Activated naive CD4-positive, alpha-beta T cell treated with anti-CD3 and anti-CD28 coated beads, Interleukin-2, amount 50 U/mL, for 24 hours (primary cell): ENCODE data around the gene PRKCZ.

ENCODE experiments used
- H3K27ac Mint-ChIP-seq: one replicate; pipeline ENCODE4 v1.8.0; 2021; ENCODE audit warnings: mild to moderate bottlenecking, mixed read lengths
- H3K27me3 Mint-ChIP-seq: one replicate; pipeline ENCODE4 v1.8.0; 2021; ENCODE audit warnings: mixed read lengths
- H3K36me3 Mint-ChIP-seq: one replicate; pipeline ENCODE4 v1.8.0; 2021; ENCODE audit warnings: mixed read lengths
- H3K4me1 Mint-ChIP-seq: one replicate; pipeline ENCODE4 v1.8.0; 2021; ENCODE audit warnings: mixed read lengths
- H3K4me3 Mint-ChIP-seq: one replicate; pipeline ENCODE4 v1.8.0; 2021; ENCODE audit warnings: mild to moderate bottlenecking, mixed read lengths
- H3K9me3 Mint-ChIP-seq: one replicate; pipeline ENCODE4 v1.8.0; 2021; ENCODE audit warnings: mixed read lengths

The PRKCZ gene

DNA sequence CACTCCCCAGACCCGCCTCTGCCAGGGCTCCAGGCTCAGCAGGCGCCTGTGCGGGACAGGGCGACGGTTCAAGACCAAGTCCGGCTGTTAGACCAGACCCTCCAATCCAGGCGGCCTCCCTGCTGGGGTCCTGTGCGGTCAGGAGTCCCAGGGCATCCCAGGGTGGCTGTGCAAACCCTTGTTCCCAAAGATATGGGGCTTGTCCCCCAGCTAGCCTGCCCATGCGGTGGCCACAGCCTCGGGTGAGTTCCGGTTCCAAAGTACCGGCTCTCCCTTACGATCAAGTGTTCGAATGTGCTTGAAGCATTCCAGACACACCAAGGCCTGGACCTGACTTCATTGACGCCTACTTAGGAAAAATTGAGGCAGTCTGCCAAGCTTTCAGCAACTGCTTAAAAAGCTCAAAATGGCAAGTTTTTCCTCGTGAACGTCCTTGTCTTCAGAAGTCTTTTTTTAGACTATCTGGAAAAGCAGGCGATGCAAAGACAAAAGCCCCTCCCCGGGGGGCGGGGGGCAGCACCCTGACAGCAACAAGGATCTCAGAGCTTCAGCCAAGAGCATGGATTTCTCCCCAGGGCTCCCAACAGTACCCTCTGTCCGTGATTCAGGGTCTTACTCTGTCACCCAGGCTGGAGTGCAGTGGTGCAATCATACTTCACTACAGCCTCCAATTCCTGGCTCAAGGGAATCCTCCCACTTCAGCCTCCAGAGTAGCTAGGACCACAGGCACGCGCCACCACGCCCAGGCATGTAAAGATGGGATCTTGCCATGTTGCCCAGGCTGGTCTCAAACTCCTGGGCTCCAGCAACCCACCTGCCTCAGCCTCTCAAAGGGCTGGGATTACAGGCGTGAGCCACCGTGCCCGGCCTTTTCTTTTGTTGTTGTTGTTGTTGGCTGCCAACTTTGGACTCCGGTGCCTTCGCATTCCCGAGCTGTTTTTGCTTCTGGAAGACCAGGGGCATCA lies 142.1 kb downstream of the PRKCZ start:
- peaks cover 12% of the 10 kb centered on the region for H3K4me1 Mint-ChIP-seq
- peak overlapping the region; percentile 15 for H3K4me3 Mint-ChIP-seq
- H3K9me3 Mint-ChIP-seq: no peaks in the 10 kb centered on the region
- no peaks in the 10 kb centered on the region for H3K36me3 Mint-ChIP-seq
- no peaks in the 10 kb centered on the region for H3K27me3 Mint-ChIP-seq
- peak overlapping the region; percentile 17 for H3K27ac Mint-ChIP-seq

DNA sequence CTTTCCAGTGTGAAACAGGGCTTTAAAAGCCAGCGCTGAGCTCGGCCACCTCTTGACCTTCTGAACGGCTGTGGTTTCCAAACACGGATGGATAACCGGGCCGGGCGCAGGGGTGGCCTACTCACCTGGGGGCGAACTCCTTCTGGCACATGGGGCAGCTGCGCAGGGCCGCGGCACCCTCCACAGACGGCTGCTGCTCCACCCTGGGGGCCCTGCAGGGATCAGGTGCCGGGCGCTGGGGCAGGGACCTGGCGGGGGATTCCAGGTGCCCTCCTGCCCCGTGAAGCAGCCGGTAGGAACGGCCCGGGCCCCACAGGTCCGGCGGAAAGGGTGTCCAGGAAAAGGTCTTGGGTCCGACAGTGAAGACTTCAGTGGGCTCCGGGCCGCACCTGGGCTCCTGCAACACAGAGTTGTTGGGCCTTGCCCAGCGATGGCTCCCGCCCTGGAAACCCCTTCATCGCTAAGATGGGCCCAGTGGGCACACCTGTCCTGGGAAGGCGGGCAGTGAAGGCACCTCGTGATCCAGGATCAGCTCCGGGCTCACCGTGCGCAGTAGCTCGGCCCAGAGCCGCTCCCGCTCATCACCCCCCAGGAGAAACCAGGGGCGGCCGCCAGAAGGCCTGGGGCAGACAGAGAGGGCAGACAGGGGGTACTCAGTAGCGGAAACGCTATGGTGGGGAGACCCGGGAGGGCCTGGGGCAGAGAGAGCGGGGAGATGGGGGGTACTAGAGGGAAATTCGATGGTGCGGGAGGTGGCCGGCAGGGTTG lies 143.5 kb downstream of the PRKCZ start:
- no peaks in the 10 kb centered on the region for H3K27me3 Mint-ChIP-seq
- H3K4me3 Mint-ChIP-seq: peak overlapping the region; percentile 77
- no peaks in the 10 kb centered on the region for H3K9me3 Mint-ChIP-seq
- H3K27ac Mint-ChIP-seq: peak overlapping the region; percentile 35
- H3K36me3 Mint-ChIP-seq: no peaks in the 10 kb centered on the region
- H3K4me1 Mint-ChIP-seq: peaks cover 21% of the 10 kb centered on the region

DNA sequence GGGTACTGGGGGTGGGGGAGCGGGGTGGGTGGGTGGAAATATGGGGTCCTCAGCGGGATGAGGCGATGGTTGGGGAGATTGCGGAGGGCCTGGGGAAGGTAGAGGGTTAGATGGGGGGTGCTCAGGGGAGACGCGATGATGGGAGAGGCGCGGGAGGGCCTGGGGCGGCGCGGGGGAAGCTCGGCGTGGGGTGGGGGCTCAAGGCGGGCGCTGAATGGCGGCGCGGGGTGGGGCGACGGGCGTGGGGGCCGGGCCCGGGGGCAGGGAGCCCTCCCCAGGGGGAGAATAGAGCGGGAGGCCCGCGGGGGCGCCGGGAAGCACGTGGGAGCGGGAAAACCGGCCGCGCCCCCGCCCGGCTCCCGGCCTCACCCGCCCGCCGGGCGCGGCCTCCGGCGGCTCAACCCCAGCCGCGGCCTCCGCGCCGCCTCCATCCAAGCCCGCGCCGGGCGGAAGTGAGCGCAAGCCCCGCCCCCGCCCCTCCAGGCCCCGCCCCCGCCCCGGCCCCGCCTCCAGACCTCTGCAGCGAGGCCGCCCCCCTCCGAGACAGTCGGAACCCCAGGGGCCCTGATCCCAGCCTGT lies 144.2 kb downstream of the PRKCZ start, which contains the start of gene FAAP20:
Gene FAAP20, minus strand, starts transcription at position 454 of the 579 bp plus-strand sequence. Its CDS starts 23 bp downstream, at position 431.
- peak within 1 kb of the TSS; percentile 84 for H3K4me3 Mint-ChIP-seq
- H3K27ac Mint-ChIP-seq: peak within 1 kb of the TSS; percentile 80
- H3K36me3 Mint-ChIP-seq: no peaks in the 10 kb centered on the region
- H3K4me1 Mint-ChIP-seq: peaks cover 24% of the 10 kb centered on the region
- H3K27me3 Mint-ChIP-seq: no peaks in the 10 kb centered on the region
- no peaks in the 10 kb centered on the region for H3K9me3 Mint-ChIP-seq

DNA sequence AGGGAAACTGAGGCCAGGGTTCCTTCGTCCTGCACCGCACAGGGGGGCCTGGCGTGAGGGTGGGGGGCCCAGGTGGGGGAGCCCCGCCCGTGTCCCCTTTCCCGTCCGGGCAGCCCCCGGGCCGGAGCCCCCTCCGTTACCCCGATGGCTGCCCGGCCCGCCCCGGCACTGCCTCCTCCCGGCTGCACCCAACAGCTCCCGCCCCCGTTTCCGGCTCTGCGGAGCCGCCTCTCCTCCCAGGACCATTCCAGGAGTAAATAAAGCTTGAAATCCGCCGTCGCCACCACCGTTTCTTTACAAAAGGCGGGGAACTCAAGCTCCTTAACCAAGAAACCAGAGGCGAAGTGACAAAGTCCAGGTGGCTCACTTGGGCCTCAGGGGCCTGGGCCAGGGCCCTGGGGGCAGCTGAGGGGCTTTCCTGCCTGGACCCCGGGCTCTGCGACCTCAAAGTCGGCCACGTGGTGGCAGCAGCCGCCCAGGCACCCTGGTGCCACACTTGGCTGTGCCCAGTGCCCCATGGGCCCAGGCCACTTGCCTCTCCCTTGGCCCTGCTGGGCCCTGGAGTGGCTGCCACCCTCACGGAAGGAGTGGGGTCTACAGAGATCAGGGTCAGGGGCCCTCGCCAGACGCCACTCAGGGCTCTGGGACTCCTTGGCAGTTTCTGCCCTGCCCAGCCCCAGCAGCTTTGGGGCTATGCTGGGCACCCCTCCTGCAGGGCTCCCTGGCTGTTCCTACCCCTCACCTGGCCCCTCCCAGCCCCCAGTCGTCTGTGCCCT lies 144.9 kb downstream of the PRKCZ start:
- no peaks in the 10 kb centered on the region for H3K36me3 Mint-ChIP-seq
- H3K9me3 Mint-ChIP-seq: no peaks in the 10 kb centered on the region
- H3K27ac Mint-ChIP-seq: peak overlapping the region; percentile 80
- H3K27me3 Mint-ChIP-seq: no peaks in the 10 kb centered on the region
- H3K4me1 Mint-ChIP-seq: peaks cover 29% of the 10 kb centered on the region
- peak overlapping the region; percentile 84 for H3K4me3 Mint-ChIP-seq

DNA sequence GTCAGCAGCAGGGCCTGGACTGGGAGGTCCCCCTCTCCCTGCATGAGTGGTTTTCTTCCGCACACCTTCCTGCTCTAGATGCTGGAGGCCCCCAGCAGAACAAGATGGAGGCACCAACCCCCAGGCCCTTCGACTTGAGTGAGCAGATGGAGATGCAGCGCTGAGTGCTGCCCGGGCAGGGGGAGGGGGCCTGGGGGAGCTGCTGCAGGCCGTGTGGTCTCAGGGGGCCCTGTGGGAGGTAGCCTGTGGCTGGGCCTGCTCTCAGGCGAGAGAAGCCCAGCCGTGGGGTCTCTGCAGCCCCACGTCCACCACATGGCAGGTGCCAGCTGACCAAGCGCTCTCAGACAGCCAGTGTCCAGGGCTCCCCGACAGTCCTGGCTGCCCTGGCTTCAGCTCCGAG lies 145.6 kb downstream of the PRKCZ start:
- Mint-ChIP-seq H3K27me3 (no peaks in the 10 kb centered on the region), H3K4me3 (no peak overlapping the region), H3K9me3 (no peaks in the 10 kb centered on the region), H3K27ac (no peak overlapping the region), H3K36me3 (no peaks in the 10 kb centered on the region), H3K4me1 (peaks cover 29% of the 10 kb centered on the region)

DNA sequence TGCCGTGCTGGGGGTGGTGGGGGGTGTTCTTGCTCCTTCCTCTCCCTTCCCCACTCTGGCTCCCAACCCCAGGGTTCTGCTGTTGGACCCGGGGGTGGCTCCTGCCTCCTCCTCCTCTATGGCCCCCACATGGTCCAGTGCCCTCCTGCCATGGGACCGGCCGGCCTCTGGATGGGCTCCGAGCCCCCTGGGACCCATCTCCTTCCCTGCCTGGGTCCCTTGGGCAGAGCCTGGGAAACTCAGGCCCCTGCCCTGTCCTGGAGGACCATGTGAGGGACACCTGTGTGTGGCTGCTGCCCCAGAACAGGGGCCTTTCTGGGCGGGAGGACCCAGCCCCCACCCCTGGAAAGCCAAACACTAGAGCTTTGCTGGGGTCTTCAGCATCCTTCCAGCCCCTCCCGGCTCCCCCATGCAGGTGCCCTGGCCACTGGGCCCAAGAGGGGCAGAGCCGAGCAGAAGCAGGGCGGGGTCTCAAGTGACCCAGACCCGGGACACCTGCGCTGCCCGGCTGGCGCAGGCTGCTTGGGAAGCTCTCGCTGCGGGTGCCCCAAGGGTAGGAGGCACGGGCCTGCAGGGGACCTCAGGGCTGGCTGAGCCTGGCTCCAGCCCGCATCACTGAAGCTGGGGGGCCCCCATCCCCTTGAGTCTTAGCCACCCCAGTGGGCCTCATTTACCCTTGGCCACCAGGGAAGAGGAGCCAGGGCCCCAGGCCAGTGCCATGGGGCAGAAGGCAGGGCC lies 146.9 kb downstream of the PRKCZ start:
- Mint-ChIP-seq H3K4me1 (peaks cover 25% of the 10 kb centered on the region), H3K27ac (no peak overlapping the region), H3K36me3 (no peaks in the 10 kb centered on the region), H3K4me3 (no peak overlapping the region), H3K27me3 (no peaks in the 10 kb centered on the region), H3K9me3 (no peaks in the 10 kb centered on the region)

DNA sequence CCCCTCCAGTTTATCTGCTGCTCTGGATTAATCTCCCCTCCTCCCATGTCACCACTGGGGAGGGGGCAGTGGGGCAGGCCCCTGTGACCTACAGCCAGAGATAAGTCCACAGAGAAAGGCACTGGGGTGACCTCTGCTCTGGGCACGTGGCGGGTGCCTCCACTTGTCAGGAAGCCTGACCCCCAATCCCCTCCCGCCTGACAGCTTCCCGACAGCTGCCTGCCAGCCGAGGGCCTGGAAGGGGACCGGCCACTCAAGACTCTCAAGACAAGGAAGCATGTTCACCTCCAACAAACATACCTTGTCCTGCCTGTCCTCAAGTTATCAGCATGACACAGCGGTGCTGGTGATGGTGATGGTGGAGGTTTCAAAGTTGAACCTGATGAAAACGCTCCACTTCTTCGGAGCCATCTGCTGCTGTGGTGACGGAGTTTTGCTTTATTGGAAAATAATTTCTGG lies 147.5 kb downstream of the PRKCZ start:
- no peaks in the 10 kb centered on the region for H3K9me3 Mint-ChIP-seq
- no peaks in the 10 kb centered on the region for H3K27me3 Mint-ChIP-seq
- H3K4me1 Mint-ChIP-seq: peaks cover 23% of the 10 kb centered on the region
- no peak overlapping the region for H3K27ac Mint-ChIP-seq
- H3K36me3 Mint-ChIP-seq: no peaks in the 10 kb centered on the region
- no peak overlapping the region for H3K4me3 Mint-ChIP-seq

DNA sequence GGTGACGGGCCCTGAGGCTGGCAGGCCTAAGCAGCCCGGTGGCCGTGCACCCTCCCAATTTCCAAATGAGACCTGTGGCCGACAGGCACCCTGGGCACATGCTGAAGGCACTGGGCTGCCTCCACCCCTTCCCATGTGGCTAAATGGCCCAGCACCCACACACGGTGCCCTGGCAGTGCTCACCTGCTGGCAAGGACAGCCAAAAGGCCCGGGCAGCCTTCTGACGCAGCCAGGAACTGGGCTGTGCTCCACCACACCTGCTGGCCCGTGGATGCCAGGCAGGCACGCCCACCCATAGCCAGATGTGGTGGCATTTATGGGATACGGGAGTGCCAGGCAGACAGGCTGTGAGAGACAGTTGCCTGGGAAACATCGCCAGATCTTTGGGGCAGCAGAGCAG lies 148.4 kb downstream of the PRKCZ start:
- H3K36me3 Mint-ChIP-seq: no peaks in the 10 kb centered on the region
- H3K4me1 Mint-ChIP-seq: peaks cover 21% of the 10 kb centered on the region
- peak overlapping the region; percentile 89 for H3K4me3 Mint-ChIP-seq
- H3K27me3 Mint-ChIP-seq: no peaks in the 10 kb centered on the region
- peak overlapping the region; percentile 89 for H3K27ac Mint-ChIP-seq
- no peaks in the 10 kb centered on the region for H3K9me3 Mint-ChIP-seq

DNA sequence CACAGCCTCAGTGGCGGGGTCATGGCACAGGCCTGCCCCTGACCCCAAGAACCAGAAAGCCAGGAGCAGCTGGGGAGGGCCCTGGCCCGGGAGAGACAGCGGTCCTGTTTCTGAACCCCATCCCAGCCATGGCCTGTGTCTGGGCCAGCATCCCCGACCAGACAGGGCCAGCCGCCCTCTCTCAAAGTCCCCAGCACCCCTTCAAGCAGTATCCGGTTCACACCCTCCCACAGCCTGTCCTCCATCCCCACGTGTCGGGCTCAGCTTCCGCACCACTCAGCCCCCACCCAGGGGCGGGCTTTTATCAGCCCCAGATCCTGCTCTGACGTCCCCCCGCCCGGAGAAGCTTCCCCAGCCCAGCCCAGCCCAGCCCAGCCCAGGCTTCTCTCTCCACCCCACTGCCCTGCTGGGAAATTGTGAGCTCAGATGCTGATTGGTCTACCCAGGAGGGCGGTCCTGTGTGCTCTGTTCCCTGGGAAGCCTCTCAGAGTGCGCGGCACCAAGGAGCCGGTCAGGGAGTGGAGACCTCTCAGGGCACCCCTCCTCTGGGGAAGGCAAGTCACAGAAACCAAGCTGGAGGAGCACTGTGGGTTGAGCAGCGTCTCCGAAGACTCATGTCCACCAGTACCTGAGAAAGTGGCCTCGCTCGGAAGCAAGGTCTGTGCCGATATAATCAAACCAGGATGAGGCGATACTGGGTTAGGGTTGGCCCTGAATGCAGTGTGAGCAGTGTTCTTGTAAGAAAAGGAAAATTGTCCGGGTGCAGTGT lies 149.0 kb downstream of the PRKCZ start:
- Mint-ChIP-seq H3K27ac (peak overlapping the region; percentile 89), H3K9me3 (no peaks in the 10 kb centered on the region), H3K4me1 (peaks cover 21% of the 10 kb centered on the region), H3K36me3 (no peaks in the 10 kb centered on the region), H3K27me3 (no peaks in the 10 kb centered on the region), H3K4me3 (peak overlapping the region; percentile 89)

DNA sequence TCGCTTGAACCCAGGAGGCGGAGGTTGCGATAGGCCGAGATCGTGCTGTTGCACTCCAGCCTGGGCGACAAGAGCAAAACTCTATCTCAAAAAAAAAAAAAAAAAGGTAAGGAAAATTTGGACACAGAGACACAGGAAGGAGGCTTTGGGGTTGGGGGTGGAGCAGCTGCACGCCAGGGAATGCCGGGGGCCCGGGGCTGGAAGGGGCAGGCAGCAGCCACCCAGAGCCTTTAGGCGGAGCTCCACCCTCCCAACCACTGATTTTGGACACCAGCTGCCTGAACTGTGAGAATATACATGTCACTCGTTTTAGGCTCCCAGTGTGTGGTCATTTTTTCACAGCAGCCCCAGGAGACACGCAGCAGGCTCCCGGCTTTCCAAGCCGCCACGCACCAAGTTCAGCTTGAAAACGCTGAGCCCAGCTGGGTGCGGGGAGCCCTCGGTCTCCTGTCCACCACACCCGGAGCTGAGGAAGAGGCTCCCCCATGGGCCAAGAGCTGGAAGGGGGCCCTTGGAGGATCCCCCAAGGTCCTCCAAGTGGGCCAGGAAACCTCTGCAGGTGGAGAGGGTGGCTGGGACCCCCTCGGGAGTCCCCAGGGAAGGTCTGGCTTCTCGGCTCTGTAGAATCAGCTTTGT lies 150.2 kb downstream of the PRKCZ start:
- Mint-ChIP-seq H3K4me1 (peaks cover 21% of the 10 kb centered on the region), H3K27ac (no peak overlapping the region), H3K36me3 (no peaks in the 10 kb centered on the region), H3K9me3 (no peaks in the 10 kb centered on the region), H3K27me3 (no peaks in the 10 kb centered on the region), H3K4me3 (no peak overlapping the region)

DNA sequence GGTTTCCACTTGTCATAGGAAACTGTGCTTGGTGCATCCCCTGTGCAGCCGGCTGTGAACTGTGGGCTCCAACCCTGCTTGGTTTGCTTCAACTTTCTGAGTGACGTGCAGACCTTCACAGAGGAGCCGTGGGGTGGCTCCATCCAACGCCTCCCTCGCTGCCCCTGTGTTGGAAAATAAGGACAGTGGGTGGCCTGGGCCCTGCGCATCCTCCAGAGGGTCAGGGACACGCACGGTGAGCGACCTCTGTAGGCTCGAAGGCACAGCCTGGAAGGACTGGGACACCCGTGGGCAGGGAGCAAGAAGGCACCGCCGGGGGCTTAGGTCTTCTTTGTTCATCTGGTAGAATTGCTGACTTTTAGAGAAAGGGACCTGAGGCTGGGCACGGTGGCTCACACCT lies 150.9 kb downstream of the PRKCZ start:
- no peaks in the 10 kb centered on the region for H3K36me3 Mint-ChIP-seq
- H3K27me3 Mint-ChIP-seq: no peaks in the 10 kb centered on the region
- H3K9me3 Mint-ChIP-seq: no peaks in the 10 kb centered on the region
- no peak overlapping the region for H3K4me3 Mint-ChIP-seq
- H3K27ac Mint-ChIP-seq: no peak overlapping the region
- peaks cover 21% of the 10 kb centered on the region for H3K4me1 Mint-ChIP-seq

DNA sequence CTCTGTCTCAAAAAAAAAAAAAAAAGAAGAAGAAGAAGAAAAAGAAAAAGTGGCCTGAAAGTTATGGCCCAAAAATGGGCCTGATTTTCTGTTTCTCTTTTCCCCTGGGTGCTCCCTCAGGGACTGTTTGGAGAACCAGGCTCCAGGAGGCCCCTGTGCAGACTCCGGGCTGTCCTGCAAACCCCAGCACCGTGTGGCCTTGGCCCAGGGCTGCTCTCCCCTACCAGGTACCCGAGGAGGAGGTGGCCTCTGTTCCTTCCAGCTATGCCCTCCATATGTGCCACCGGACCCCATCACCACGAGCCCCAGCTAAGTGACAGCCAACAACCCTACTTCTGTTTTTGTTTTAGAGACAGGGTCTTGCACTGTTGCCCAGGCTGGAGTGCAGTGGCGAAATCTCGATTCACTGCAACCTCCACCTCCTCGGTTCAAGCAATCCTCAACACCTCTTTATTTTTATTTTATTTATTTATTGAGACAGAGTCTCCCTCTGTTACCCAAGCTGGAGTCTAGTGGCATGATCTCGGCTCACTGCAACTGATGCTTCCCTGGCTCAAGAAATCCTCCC lies 151.9 kb downstream of the PRKCZ start:
- H3K27me3 Mint-ChIP-seq: no peaks in the 10 kb centered on the region
- no peak overlapping the region for H3K27ac Mint-ChIP-seq
- peaks cover 21% of the 10 kb centered on the region for H3K4me1 Mint-ChIP-seq
- H3K36me3 Mint-ChIP-seq: no peaks in the 10 kb centered on the region
- no peak overlapping the region for H3K4me3 Mint-ChIP-seq
- H3K9me3 Mint-ChIP-seq: no peaks in the 10 kb centered on the region

DNA sequence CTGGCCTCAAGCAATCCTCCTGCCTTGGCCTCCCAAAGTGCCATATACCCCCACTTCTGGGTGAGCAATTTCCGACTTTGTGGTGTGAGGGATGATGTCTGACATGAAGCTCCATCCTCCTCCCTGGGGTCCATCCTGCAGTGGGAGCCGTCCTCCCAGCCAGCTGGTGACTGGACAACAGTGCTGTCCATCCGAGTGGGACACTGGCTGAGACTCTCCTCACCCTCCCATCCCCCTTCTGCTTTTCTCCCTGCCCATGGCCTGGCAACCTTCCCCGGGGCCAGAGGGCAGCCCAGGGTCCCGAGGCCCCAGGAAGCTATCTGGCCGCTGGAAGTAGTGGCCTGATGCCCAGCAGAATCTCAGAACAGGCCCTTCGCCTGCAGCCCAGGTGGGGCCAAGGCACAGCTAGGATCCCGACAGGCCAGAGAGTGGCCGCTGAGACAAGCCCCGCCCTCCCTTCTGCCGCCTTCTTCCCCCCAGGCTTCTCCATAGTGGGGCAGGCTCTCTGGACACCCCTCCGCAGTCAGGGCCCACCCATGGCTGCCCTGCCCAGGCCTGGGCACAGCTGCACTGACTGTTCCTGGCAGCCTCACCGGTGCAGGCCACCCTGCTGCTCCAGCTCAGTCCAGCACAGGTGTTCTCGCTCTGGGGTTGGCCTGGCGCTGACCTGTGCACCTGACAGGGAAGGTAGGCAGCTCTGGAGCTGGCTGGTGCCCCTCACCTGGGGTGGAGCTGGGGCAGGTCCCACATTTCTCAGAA lies 152.8 kb downstream of the PRKCZ start:
- Mint-ChIP-seq H3K4me1 (peaks cover 19% of the 10 kb centered on the region), H3K36me3 (no peaks in the 10 kb centered on the region), H3K27me3 (no peaks in the 10 kb centered on the region), H3K4me3 (no peak overlapping the region), H3K9me3 (no peaks in the 10 kb centered on the region), H3K27ac (peak overlapping the region; percentile 62)
